GM19455 (cell line): ENCODE measurements around the gene SEPHS1.
A peak's percentile ranks its signal among the peaks of the same experiment; 100 is the strongest.
"Not testable (repeated sequence)": the region's sequence is repeated elsewhere in the genome, so short reads cannot be mapped to it uniquely, and the experiment has no call there.

Experiments
- ATAC-seq: cut with Tn5 transposase; IDR thresholded peaks from one replicate; pipeline ENCODE4 v1.9.1; 2021; ENCODE audit not compliant: unreplicated experiment

Gene SEPHS1, protein sequence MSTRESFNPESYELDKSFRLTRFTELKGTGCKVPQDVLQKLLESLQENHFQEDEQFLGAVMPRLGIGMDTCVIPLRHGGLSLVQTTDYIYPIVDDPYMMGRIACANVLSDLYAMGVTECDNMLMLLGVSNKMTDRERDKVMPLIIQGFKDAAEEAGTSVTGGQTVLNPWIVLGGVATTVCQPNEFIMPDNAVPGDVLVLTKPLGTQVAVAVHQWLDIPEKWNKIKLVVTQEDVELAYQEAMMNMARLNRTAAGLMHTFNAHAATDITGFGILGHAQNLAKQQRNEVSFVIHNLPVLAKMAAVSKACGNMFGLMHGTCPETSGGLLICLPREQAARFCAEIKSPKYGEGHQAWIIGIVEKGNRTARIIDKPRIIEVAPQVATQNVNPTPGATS

DNA sequence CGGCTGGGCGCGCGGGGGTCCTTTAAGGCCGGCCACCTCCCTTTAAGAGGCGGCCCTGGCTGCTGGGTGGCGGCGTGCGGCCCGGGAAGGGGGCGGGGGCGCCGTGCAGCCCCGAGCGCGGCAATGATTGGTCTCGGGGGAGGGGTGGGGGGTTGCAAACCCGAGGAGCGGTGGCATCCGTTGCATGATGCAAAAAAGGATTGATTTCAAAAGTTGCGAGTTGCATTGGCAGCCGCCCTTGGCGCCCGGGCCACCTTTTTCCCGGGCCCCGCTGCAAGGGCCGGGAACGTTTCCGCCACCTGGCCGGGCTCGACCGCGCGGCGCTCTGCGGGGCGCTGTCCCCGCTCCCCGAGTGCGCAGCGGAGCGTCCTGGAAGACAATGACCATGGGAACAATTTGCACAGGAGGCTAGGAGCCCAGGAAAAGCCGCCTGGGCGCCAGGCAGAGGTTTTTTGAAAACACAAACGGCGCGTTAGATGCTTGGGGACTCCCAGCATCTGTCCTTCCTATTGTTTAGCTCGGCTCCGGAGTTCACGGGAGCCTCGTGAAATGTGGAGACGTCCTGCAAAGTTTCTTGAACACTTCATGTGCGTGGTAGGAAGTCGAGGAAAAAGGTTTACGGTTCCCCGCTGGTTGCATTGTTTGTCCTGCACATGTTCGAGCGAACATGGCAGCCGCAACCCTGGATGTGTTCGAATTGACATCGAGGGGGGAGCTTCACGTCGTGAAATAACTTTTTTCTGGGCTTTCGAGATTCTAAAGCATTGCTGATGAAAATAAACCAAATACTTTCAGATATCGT, at the start of gene SEPHS1:
TSS of gene SEPHS1 (minus strand) at position 78 of the 802 bp plus-strand sequence. CDS start 3,343 bp downstream, outside the sequence.
- ATAC-seq = peak; percentile 59

DNA sequence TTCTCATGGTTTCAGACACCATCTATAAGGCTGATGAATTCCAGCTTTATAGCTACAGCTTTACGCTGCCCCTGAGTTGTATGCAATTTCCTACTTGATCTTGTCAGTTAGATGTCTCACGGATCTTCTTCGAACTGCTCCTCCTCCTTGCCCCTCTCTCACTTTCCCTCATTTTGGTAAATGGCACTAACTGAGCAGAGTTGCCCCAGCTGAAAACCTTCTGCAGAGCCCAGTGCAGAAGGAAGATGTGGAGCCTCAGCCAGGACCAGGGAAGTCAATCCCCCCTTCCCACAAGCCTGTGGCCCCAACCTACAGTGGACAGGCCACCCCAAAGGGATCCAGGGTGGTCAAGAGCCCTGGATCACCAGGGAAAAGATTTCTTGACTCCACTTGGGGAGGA, 49.0 kb upstream of the SEPHS1 start:
- ATAC-seq = no peak

DNA sequence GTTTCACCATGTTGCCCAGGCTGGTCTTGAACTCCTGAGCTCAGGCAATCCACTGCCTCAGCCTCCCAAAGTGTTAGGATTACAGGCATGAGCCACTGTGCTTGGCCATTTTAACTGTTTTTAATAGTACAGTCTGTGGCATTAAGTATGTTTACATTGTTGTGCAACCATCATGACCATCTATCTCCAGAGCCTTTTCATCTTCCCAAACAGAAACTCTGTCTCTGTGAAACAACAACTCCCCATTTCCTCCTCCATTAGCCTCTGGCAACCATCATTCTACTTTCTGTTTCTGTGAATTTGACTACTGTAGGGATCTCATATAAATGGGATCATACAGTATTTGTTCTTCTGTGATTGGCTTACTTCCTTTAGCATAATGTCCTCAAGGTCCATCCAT, 48.3 kb upstream of the SEPHS1 start:
- ATAC-seq = no peak

DNA sequence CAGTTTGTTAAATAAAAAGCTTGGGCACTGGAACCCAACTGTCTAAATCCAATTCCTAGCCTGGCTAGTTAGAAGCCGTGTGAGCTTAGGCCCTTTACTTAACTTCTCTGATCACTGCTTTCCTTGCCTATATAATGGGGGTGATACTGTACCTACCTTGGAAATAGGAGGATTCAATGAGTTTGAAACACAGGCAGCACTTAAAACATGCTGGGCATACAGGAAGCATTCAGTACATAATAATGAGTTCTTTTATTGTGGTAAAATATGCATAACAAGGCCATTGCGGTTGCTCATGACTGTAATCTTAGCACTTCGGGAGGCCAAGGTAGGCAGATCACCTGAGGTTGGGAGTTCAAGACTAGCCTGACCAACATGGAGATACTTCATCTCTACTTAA, 47.4 kb upstream of the SEPHS1 start:
- ATAC-seq = no peak

DNA sequence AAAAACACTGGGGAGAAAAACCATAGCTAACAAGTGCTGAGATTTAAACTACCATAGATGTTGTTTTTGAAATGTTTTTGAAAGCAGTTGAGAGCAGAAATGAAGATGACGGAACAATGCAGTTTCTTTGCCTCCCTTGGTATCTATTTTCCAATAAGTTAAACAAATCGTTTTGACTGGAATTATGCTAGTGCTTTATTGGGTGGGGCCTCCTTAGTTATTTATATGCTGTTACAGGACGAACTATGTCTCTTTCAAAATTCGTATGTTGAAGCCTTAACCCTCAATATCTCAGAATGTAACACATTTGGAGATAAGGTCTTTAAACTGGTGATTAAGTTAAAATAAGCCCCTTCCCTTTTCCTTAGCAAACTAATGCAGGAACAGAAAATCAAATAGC, 45.5 kb upstream of the SEPHS1 start:
- no peak for ATAC-seq

DNA sequence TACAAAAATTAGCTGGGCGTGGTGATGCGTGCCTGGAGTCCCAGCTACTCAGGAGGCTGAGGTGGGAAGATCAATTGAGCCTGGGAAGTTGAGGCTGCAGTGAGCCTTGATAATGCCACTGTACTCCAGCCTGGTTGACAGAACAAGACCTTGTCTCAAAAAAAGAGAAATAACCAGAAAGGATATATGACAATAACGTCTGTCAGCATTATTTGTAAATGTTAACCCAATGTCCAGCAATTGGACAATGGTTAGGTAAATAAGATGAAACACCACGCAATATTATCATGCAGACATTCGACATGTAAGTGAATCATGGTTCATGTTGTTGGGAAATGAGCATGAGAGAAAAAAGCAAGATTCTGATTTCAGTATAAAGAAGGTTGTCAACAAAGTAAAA, 44.6 kb upstream of the SEPHS1 start:
- no peak for ATAC-seq

DNA sequence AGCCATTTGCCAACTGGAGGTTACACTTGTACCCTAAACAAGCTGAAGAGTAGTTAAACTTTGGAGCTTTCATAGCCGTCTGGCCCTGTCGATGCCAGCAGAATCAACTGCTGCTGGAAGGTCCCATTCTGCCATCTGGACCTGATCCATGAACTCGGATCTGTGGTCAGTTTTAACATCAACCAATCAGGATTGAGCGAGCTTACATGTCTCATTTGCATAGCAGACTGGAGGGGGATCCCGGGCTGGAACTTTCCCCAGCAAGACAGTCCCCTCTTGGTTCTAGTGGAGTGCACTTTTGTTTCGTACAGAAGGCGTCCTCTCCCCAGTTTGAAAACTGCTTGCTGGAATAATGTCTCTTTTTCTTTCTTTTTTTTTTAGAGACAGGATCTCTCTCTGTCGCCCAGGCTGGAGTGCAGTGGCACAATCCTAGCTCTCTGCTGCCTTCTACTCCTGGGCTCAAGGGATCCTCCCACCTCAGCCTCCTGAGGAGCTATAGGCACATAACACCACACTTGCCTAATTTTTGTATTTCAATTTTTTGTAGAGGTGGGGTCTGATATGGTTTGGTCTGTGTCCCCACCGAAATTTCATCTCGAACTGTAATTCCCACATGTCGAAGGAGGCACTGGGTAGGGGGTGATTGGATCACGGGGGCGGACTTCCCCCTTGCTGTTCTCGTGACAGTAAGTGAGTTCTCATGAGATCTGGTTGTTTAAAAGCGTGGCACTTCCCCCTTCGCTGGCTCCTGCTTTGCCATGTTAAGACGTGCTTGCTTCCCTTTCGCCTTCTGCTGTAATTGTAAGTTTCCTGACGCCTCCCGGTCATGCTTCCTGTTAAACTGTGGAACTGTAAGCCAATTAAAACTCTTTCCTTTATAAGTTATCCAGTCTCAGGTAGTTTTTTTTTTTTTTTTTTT, 42.8 kb upstream of the SEPHS1 start:
- no peak for ATAC-seq

DNA sequence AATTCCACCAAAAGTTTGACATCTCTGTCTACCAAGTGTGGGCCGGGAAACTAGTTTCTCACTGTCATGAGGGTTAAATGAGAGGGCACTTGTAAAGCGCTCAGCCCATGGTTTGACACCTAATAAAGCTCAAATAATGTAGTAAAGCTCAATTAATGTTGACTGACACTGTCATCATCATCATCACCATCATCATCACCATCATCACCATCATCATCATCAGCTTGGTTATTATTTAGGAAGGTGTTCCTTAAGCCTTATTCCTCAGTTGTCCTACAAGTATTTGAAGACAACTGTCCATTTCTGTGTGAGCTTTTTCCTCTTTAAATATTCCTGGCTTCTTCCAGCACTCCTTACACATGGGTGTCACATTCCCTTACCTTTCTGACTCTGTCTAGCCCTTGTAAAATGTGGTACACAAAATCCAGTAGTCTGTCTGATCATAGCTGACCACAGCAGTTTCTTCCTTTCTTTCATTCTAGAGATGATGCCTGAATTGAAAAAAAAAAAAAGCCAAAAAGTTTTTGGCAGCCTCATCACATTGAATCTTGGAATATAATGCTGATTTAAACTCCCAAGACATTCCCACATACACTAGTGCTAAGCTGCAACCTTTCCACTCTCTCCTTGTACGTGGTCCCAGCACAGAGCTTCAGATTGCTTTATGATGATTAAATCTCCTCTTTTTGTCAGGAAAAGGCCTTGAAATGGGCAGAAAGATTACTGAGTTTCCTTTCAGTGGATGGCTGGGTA, 40.6 kb upstream of the SEPHS1 start:
- no peak for ATAC-seq

DNA sequence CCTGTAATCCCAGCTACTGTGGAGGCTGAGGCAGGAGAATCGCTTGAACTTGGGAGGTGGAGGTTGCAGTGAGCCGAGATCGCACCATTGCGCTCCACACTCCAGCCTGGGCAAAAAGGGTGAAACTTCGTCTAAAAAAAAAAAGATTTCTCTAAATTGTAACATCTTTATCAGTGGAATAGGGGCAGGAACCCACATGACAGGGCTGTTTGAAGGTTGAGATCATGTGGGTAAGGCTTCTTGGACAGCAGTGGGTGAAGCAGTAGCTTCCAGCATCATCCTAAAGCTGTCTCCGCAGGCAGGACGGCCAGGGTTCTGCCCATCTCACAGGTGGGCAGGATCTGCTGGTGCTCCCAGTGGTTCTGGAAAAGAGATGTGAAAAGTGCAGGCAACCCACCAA, 37.9 kb upstream of the SEPHS1 start:
- no peak for ATAC-seq

DNA sequence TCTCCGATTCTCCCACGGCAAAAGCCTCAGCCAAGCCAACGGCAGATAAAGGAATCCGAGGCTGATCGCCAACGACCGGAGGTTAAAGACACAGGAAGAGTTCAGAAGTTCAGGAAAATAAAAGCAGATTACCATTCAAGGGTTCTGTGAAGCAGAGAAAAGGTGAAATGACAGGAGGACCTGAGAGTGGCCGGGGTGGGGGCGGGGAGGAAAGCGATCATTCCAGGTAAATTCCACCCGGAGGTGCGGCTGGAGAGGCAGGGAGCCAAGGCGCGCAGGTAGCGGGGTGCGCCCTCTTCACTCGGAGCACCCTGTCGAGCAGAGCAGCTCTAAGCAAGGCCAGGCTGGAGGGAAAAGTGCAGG, 35.3 kb upstream of the SEPHS1 start:
- ATAC-seq = no peak

DNA sequence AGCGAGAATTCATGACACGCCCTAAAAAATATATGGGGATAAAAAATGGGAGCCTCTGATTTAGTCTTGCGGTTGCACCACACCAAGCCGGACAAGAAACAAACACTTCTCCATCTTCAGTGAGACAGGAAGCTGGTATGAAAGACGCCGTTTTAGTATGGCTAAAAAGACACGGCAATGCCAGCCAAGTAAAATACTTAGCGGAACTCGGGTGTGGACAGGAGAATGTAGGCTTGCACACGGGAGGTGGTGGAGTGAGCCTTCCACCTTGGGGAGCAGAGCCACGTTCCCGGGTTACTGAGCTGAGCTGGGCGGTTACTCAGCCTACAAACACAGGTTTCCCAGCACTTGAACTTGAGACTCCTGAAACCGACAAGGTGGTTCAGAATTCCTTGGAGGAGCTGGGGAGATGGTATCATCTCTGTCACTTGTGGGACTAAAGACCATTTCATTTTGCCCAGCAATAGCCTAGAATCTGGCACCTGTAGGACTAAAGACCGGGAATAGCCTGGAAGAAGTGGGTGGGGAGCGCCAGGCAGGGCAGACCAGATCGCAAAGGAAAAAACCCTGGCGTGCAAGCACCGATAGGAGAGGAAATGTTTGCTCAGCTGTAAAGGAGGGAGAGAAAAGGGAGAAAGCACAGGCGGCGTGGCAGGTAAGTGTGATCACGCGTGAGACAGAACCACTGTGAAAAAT, 34.8 kb upstream of the SEPHS1 start:
- no peak for ATAC-seq

DNA sequence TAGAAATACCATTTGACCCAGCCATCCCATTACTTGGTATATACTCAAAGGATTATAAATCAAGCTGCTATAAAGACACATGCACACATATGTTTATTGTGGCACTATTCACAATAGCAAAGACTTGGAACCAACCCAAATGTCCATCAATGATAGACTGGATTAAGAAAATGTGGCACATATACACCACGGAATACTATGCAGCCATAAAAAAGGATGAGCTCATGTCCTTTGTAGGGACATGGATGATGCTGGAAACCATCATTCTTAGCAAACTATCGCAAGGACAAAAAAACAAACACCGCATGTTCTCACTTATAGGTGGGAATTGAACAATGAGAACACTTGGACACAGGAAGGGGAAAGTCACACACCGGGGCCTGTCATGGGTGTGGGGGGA, 31.0 kb upstream of the SEPHS1 start:
- ATAC-seq = not testable (repeated sequence)

DNA sequence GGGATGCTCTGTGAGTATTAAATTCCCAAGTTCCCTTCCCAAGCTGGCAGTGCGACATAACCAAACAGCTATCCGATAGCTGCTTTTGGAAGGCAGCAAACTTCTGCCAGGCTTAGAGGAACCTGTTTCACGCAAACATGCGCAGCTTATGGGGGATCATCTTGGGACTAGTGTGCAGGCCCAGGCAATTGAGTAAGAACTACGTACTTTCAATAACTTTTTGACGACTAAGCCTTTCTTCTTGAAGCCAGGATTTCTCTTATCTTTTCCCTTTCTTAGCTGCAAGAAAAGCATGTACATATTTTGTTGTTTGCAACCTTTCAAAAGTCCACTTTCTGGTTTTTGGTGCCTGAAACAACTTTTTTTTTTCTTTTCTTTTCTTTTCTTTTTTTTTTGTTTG, 28.7 kb upstream of the SEPHS1 start:
- ATAC-seq = no peak

DNA sequence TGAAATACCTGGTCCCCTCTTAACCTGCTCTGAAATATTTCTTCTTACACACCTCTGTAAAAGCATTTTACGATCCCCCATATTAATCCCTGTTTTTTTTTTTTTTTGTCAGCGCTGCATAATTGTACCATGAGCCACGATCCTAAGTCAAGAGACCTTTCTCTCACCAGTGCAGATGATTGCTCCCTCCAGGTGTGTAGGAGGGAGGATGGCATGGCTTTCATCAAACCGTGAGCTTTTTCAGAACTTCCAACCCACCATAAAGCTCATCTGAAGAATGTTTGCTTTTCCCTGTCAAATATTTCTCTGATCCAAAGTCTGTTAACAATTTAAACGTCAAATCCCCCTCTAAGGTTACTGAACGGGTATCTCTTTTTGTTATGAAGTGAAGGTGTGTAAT, 28.2 kb upstream of the SEPHS1 start:
- ATAC-seq = no peak

DNA sequence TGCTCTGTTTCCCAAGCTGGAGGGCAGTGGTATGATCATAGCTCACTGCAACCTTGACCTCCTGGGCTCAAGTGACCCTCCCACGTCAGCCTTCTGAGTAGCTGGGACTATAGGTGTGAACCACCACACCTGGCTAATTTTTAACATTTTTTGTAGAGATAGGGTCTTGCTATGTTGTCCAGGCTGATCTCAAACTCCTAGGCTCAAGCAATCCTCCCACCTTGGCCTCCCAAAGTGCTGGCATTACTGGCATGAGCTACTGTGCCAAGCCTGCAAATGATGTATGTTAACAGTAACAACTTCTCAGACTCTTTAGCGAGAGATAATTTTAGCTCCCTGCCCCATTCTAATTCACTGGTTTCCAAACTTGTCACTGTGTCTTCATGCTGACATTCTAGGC, 27.7 kb upstream of the SEPHS1 start:
- ATAC-seq = no peak

DNA sequence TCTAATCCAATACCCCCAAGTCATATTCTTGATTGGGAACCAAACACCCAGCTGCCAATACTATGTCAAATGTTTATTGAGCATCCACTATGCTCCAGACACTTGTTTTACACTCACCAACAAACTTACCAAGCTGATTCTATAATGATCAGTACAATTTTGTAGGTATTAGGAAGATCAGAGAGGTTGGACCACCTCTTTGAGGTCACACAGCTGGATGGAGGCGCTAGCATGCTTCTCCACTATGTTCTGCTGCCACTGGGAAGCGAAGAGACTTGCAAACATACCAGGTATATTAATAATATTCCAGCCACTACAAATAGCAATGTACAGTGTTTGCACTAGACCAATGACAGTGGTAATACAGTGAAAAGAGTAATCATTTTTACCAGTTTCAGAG, 25.6 kb upstream of the SEPHS1 start:
- no peak for ATAC-seq

DNA sequence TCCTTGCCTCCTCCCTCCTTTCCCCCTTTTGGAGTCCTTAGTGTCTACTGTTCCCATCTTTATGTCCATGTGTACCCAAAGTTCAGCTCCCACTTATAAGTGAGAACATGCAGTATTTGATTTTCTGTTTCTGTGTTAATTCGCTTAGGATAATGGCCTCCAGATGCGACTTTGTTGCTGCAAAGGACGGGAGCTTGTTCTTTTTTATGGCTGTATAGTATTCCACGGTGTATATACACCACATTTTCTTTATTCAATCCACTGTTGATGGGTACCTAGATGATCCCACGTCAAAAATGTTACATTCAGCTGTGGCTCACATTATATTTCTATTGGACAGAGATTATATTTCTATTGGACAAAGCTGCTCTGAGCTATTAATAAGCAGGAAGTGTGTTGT, 24.4 kb upstream of the SEPHS1 start:
- no peak for ATAC-seq

DNA sequence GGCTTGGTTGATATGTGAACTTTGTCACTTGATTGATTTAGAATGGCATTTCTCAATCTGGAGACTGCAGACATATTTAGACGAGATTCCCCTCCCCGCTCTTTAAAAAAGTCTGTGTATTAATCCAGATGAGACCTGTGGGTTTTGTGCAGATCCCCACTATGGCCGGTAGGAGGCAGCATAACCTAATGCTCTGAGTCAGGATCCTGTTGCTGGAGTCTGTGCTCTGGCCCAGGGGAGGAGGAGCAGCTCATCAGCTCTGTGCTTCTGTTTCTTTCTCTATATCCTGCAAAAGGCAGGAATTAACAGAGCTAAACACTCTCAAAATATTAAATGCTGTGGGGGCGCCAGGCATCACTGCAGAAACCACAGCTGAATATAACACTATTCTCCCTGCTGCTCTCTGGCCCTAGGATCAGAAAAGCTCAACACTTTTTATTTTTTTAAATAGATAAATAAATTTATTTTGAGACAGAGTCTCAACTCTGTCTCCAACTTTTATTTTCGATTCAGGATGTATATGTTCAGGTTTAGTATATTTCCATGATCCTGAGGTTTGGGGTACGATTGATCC, 23.9 kb upstream of the SEPHS1 start:
- ATAC-seq = peak; percentile 72

DNA sequence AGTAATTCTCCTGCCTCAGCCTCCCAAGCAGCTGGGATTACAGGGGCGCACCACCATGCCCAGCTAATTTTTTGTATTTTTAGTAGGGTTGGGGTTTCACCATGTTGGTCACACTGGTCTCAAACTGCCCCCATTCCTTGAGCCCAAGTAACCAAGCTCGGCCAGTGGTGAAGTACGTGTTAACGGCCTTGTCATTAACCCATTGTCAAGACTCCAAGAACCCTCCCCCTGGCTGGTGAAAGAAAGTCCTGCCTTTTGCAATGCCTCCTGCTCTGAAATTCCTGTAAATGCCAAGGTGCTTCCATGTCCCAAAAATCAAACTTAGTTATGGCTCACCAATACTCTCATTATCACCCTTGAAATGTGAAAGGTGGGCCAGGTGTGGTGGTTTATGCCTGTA, 18.8 kb upstream of the SEPHS1 start:
- ATAC-seq = no peak

DNA sequence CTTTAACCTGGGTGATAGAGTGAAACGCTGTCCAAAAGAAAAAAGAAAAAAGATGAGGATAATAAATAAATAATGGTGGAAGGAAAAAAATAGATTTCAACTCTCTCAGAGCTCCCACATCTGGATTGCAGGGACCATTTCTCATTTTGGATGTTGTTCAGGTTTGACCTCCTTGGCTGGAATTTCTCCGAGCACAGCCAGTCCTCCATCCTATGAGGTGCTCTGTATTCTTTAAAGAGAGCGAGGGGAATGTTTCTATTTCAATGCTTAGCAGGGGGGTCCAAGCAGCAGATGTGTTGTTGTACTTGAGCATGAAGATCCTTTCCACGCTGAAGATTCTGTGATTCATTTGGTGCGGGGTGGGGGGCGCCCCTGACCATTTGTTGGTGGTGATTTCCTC, 17.7 kb upstream of the SEPHS1 start:
- ATAC-seq = no peak
